Stomach (tissue), 4 donors: ENCODE measurements around the gene RARS1.

Experiments
- EP300 ChIP-seq: sonication (generic); formaldehyde crosslinking; IDR thresholded peaks from one replicate; pipeline ENCODE4 v1.6.1; 2017; ENCODE audit warnings: antibody characterized with exemption
- POLR2A ChIP-seq, 4 donors: fragments of 450-650 bp; IDR thresholded peaks; one replicate each; pipeline ENCODE4 v1.6.1; 2016; ENCODE audit warnings: antibody characterized with exemption in 4 of 4, control low read depth in 2 of 4, mild to moderate bottlenecking in 1 of 4, moderate library complexity in 1 of 4
- POLR2AphosphoS5 ChIP-seq, 3 donors: sonication (generic); formaldehyde crosslinking; IDR thresholded peaks; one replicate each; pipeline ENCODE4 v1.6.1; 2016; ENCODE audit warnings: antibody characterized with exemption in 3 of 3
- TF ChIP-seq, protein P1 (sequence below), 7 experiments: fragments of 450-650 bp in 4 of 7; fragments of 200-600 bp in 3 of 7; sonication (generic) in 3 of 7; IDR thresholded peaks; one replicate each; pipeline ENCODE4 v1.5.1; 2016 to 2019; ENCODE audit warnings: antibody characterized with exemption in 7 of 7, control low read depth in 2 of 7, mild to moderate bottlenecking in 1 of 7

DNA sequence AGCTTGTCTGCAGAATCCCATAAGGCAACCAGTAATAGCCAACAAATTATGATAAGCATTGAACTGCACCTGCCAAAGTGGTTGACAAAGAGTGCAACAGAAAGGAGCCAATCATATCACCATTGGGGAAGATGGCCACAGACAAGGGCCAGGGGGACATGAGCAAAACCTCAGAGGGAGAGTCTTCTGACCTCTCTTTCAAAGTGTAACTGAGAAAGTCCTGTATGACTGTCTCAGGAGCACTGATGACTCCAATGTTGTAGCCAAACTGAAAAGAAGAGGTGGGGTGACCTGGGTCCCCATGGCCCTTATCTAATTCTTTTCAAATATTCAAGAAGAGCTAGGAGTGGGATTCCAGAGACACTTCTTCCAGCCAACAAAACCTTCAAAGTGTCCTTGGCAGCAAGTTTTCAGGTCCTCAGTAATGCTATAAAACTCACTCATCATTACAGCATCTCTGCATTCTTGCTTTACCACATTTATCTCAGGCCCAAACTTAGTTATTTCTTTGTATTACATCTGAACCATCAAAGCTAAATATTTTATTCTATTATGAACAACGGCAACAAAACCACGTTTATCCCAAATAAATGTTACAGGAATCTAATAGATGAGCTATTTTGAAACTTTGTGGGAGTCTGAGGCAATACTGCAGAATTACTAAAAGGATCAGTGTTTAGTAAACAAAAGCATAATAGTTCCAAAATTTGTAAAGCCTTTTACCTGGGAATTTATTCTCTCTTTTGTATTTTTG is 67.3 kb downstream of the RARS1 start:
- TF ChIP-seq, protein P1, sequence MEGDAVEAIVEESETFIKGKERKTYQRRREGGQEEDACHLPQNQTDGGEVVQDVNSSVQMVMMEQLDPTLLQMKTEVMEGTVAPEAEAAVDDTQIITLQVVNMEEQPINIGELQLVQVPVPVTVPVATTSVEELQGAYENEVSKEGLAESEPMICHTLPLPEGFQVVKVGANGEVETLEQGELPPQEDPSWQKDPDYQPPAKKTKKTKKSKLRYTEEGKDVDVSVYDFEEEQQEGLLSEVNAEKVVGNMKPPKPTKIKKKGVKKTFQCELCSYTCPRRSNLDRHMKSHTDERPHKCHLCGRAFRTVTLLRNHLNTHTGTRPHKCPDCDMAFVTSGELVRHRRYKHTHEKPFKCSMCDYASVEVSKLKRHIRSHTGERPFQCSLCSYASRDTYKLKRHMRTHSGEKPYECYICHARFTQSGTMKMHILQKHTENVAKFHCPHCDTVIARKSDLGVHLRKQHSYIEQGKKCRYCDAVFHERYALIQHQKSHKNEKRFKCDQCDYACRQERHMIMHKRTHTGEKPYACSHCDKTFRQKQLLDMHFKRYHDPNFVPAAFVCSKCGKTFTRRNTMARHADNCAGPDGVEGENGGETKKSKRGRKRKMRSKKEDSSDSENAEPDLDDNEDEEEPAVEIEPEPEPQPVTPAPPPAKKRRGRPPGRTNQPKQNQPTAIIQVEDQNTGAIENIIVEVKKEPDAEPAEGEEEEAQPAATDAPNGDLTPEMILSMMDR (IDR thresholded peaks at IDR 0.05), result no peak
- TF ChIP-seq EP300 (no peak), POLR2A (IDR thresholded peaks at IDR 0.05) (no peak), POLR2AphosphoS5 (IDR thresholded peaks at IDR 0.05) (no peak)
